Activated B cell treated with CpG ODN at 0.5 μM for 24 hours (primary cell): ENCODE measurements around the gene CGN. TPM values are rescaled to one million over a fixed set of nuclear protein-coding genes. Genes with fewer than 3 reads are reported as not detected.

Source experiments
- ATAC-seq: fragments of 200-7000 bp; cut with Tn5 transposase; one replicate; pipeline ENCODE4 v1.10.0; 2021; ENCODE audit warnings: low read depth, mild to moderate bottlenecking, moderate library complexity
- CTCF ChIA-PET: fragments of 350-600 bp; sonication (Branson Sonifier 250); formaldehyde crosslinking; loops from one replicate; lab custom pipeline; 2021; ENCODE audit warnings: antibody characterized with exemption; lab: Charles Lee
- POLR2A ChIA-PET: fragments of 350-600 bp; sonication (Branson Sonifier 250); formaldehyde crosslinking; loops from one replicate; lab custom pipeline; 2021; ENCODE audit warnings: antibody characterized with exemption; lab: Charles Lee
- DNase-seq: peaks from one replicate; pipeline ENCODE4 v3.0.0; 2022
- H3K27ac Mint-ChIP-seq: one replicate; pipeline ENCODE4 v1.8.0; 2020; ENCODE audit warnings: mixed read lengths
- H3K27me3 Mint-ChIP-seq: one replicate; pipeline ENCODE4 v1.8.0; 2021; ENCODE audit warnings: mixed read lengths
- H3K36me3 Mint-ChIP-seq: one replicate; pipeline ENCODE4 v1.8.0; 2021; ENCODE audit warnings: low read depth, mixed read lengths
- H3K4me1 Mint-ChIP-seq: one replicate; pipeline ENCODE4 v1.8.0; 2021; ENCODE audit warnings: mixed read lengths
- H3K4me3 Mint-ChIP-seq: one replicate; pipeline ENCODE4 v1.8.0; 2020; ENCODE audit warnings: mild to moderate bottlenecking, mixed read lengths
- H3K9me3 Mint-ChIP-seq: one replicate; pipeline ENCODE4 v1.8.0; 2020; ENCODE audit warnings: mixed read lengths
- CTCF ChIP-seq: fragments of 200-600 bp; IDR thresholded peaks from one replicate; pipeline ENCODE4 v1.8.0; 2022; ENCODE audit warnings: antibody characterized with exemption, mild to moderate bottlenecking
- intact Hi-C: fragments of 100-400 bp; cut with micrococcal nuclease; formaldehyde crosslinking; loops from one replicate; pipeline ENCODE4 v1.15.1; 2024
- total RNA-seq: library from RNA; stranded (reverse); gene quantifications from 2 replicates; pipeline ENCODE4 v1.2.3, GENCODE V29; 2022

CGN gene
- total RNA-seq, 1 donor from 2014 or later = 0.22 TPM

GRCh38 chr1:151542710-151543129 is 31.5 kb downstream of the CGN start:
- H3K4me3 Mint-ChIP-seq = no peak overlapping the region
- DNase-seq (no peak), ATAC-seq (no peak)
- ChIA-PET CTCF (interaction anchor here (0.7 kb wide), 1 partner anchor 440 kb away, joined by 3 read pairs; no protein-coding TSS in a partner anchor), POLR2A (no interaction called here)
- H3K9me3 Mint-ChIP-seq = no peaks in the 10 kb centered on the region
- peaks cover 5% of the 10 kb centered on the region for H3K27me3 Mint-ChIP-seq
- peaks cover 24% of the 10 kb centered on the region for H3K4me1 Mint-ChIP-seq
- intact Hi-C loops = loop anchor here (5.0 to 10.0 kb wide), 2 partner anchors 52 to 85 kb away; partner anchors contain the start of gene POGZ
- no peak for TF ChIP-seq CTCF
- H3K36me3 Mint-ChIP-seq = peaks cover 4% of the 10 kb centered on the region
- no peak overlapping the region for H3K27ac Mint-ChIP-seq

DNA sequence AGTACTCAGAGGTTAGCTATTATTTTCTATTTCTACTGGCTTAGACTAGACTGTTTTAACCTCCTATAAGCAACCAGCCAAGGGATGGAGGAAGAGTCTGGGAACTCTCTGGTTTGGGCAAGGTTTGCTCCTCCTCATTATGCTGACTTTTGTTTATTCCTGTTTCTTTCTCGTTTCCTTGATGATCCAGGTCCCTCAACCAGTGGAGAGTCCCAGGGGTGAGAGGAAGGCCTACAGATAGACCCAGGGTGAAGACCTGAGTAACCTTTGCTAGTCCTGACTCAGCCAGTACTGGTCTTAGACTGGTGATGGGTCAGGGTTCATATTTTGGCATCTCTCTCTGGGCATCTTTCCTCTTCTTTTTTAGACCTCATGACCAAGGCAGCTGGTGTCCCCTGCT is 34.4 kb downstream of the CGN start:
- H3K4me1 Mint-ChIP-seq = peaks cover 10% of the 10 kb centered on the region
- DNase-seq = no peak
- intact Hi-C loops = loop anchor here (10.0 kb wide), 1 partner anchor 49 kb away; no protein-coding TSS in a partner anchor
- CTCF ChIA-PET = no interaction called here
- no peak overlapping the region for H3K4me3 Mint-ChIP-seq
- peaks cover 5% of the 10 kb centered on the region for H3K27me3 Mint-ChIP-seq
- TF ChIP-seq CTCF = no peak
- POLR2A ChIA-PET = no interaction called here
- no peaks in the 10 kb centered on the region for H3K36me3 Mint-ChIP-seq
- no peaks in the 10 kb centered on the region for H3K9me3 Mint-ChIP-seq
- H3K27ac Mint-ChIP-seq = no peak overlapping the region
- ATAC-seq = no peak

- intact Hi-C loops = loop anchor here (10.0 kb wide), 1 partner anchor 49 kb away; no protein-coding TSS in a partner anchor
- Mint-ChIP-seq H3K27ac (no peak overlapping the region), H3K9me3 (no peaks in the 10 kb centered on the region), H3K4me3 (no peak overlapping the region), H3K4me1 (peaks cover 3% of the 10 kb centered on the region), H3K27me3 (peaks cover 5% of the 10 kb centered on the region), H3K36me3 (no peaks in the 10 kb centered on the region)
- ATAC-seq = no peak
- no peak for TF ChIP-seq CTCF
- CTCF ChIA-PET = no interaction called here
- POLR2A ChIA-PET = no interaction called here
- no peak for DNase-seq
Measured at GRCh38 chr1:151546011-151546925, 35.1 kb downstream of the CGN start.

GRCh38 chr1:151547119-151547899 is 36.1 kb downstream of the CGN start:
- H3K27ac Mint-ChIP-seq = no peak overlapping the region
- intact Hi-C loops = loop anchor here (10.0 kb wide), 1 partner anchor 47 kb away; no protein-coding TSS in a partner anchor
- DNase-seq = no peak
- H3K4me3 Mint-ChIP-seq = no peak overlapping the region
- TF ChIP-seq CTCF = no peak
- no peaks in the 10 kb centered on the region for H3K27me3 Mint-ChIP-seq
- ChIA-PET POLR2A (no interaction called here), CTCF (no interaction called here)
- H3K36me3 Mint-ChIP-seq = no peaks in the 10 kb centered on the region
- no peak for ATAC-seq
- no peaks in the 10 kb centered on the region for H3K9me3 Mint-ChIP-seq
- H3K4me1 Mint-ChIP-seq = no peaks in the 10 kb centered on the region

DNA sequence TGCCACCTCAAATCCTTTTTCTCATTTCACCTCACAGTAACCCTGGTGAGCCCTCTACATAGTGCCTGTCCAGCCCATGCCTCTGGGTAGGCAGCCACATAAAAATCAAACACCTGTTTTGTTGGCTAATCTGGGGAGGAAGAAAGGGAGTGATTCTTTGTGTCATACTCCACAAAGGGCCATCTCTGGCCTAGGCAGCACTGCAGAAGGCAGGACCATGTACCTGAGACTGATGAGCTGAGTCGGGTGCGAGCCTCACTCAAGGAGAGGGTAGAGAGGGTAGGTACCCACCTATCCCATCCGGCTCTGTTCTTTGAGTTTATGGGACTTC is 36.7 kb downstream of the CGN start:
- no peak for DNase-seq
- Mint-ChIP-seq H3K27ac (no peak overlapping the region), H3K36me3 (no peaks in the 10 kb centered on the region), H3K4me3 (no peak overlapping the region), H3K9me3 (no peaks in the 10 kb centered on the region), H3K4me1 (no peaks in the 10 kb centered on the region), H3K27me3 (no peaks in the 10 kb centered on the region)
- no peak for TF ChIP-seq CTCF
- intact Hi-C loops = loop anchor here (10.0 kb wide), 1 partner anchor 47 kb away; no protein-coding TSS in a partner anchor
- ChIA-PET CTCF (no interaction called here), POLR2A (no interaction called here)
- no peak for ATAC-seq
